ENCODE data around the gene APP.

Gene APP

GRCh38 chr21:26117324-26117971, 53.1 kb downstream of the APP start:
- Histone ChIP-seq H3K27me3 (ENCODE audit: control insufficient read depth in 1 of 2, insufficient read depth in 2 of 2, low read length in 2 of 2) (no peaks in the 10 kb centered on the region), H3K4me3 (ENCODE audit: low read length in 2 of 2) (no peak overlapping the region), H3K9ac (ENCODE audit: low read length in 2 of 2) (no peak overlapping the region), H3K36me3 (ENCODE audit: control insufficient read depth in 2 of 2, insufficient read depth in 2 of 2, low read length in 2 of 2) (no peaks in the 10 kb centered on the region), H3K9me3 (ENCODE audit: control insufficient read depth in 2 of 2, low read length in 2 of 2) (no peaks in the 10 kb centered on the region), H3K27ac (ENCODE audit: low read length) (peak overlapping the region; percentile 4), H3K4me1 (ENCODE audit: control insufficient read depth, insufficient read depth, low read length) (peaks cover 11% of the 10 kb centered on the region)

- H3K4me1 ChIP-seq (ENCODE audit: control insufficient read depth, insufficient read depth, low read length): peaks cover 11% of the 10 kb centered on the region
- H3K27ac ChIP-seq (ENCODE audit: low read length): peak overlapping the region; percentile 42
- no peak overlapping the region for H3K9ac ChIP-seq (ENCODE audit: low read length in 2 of 2)
- H3K27me3 ChIP-seq (ENCODE audit: control insufficient read depth in 1 of 2, insufficient read depth in 2 of 2, low read length in 2 of 2): no peaks in the 10 kb centered on the region
- no peaks in the 10 kb centered on the region for H3K9me3 ChIP-seq (ENCODE audit: control insufficient read depth in 2 of 2, low read length in 2 of 2)
- H3K4me3 ChIP-seq (ENCODE audit: low read length in 2 of 2): no peak overlapping the region
- no peaks in the 10 kb centered on the region for H3K36me3 ChIP-seq (ENCODE audit: control insufficient read depth in 2 of 2, insufficient read depth in 2 of 2, low read length in 2 of 2)
These were observed 54.0 kb downstream of the APP start for GRCh38 chr21:26116456-26117011.

- H3K9me3 ChIP-seq (ENCODE audit: control insufficient read depth in 2 of 2, low read length in 2 of 2): no peaks in the 10 kb centered on the region
- no peaks in the 10 kb centered on the region for H3K27me3 ChIP-seq (ENCODE audit: control insufficient read depth in 1 of 2, insufficient read depth in 2 of 2, low read length in 2 of 2)
- no peak overlapping the region for H3K4me3 ChIP-seq (ENCODE audit: low read length in 2 of 2)
- H3K36me3 ChIP-seq (ENCODE audit: control insufficient read depth in 2 of 2, insufficient read depth in 2 of 2, low read length in 2 of 2): no peaks in the 10 kb centered on the region
- H3K9ac ChIP-seq (ENCODE audit: low read length in 2 of 2): no peak overlapping the region
- H3K4me1 ChIP-seq (ENCODE audit: control insufficient read depth, insufficient read depth, low read length): peaks cover 11% of the 10 kb centered on the region
- no peak overlapping the region for H3K27ac ChIP-seq (ENCODE audit: low read length)
These were observed 54.7 kb downstream of the APP start for GRCh38 chr21:26115899-26116298.

- no peak overlapping the region for H3K9ac ChIP-seq (ENCODE audit: low read length in 2 of 2)
- H3K36me3 ChIP-seq (ENCODE audit: control insufficient read depth in 2 of 2, insufficient read depth in 2 of 2, low read length in 2 of 2): no peaks in the 10 kb centered on the region
- no peaks in the 10 kb centered on the region for H3K9me3 ChIP-seq (ENCODE audit: control insufficient read depth in 2 of 2, low read length in 2 of 2)
- H3K27ac ChIP-seq (ENCODE audit: low read length): no peak overlapping the region
- H3K4me1 ChIP-seq (ENCODE audit: control insufficient read depth, insufficient read depth, low read length): peaks cover 11% of the 10 kb centered on the region
- no peaks in the 10 kb centered on the region for H3K27me3 ChIP-seq (ENCODE audit: control insufficient read depth in 1 of 2, insufficient read depth in 2 of 2, low read length in 2 of 2)
- no peak overlapping the region for H3K4me3 ChIP-seq (ENCODE audit: low read length in 2 of 2)
These were observed 55.3 kb downstream of the APP start for GRCh38 chr21:26115305-26115704.

GRCh38 chr21:26112975-26113374, 57.6 kb downstream of the APP start:
- no peak overlapping the region for H3K4me3 ChIP-seq (ENCODE audit: low read length in 2 of 2)
- H3K4me1 ChIP-seq (ENCODE audit: control insufficient read depth, insufficient read depth, low read length): peaks cover 11% of the 10 kb centered on the region
- no peaks in the 10 kb centered on the region for H3K27me3 ChIP-seq (ENCODE audit: control insufficient read depth in 1 of 2, insufficient read depth in 2 of 2, low read length in 2 of 2)
- peak overlapping the region; percentile 4 for H3K27ac ChIP-seq (ENCODE audit: low read length)
- H3K9ac ChIP-seq (ENCODE audit: low read length in 2 of 2): no peak overlapping the region
- peaks cover 0 to 2% of the 10 kb centered on the region in 2 donors for H3K36me3 ChIP-seq (ENCODE audit: control insufficient read depth in 2 of 2, insufficient read depth in 2 of 2, low read length in 2 of 2)
- H3K9me3 ChIP-seq (ENCODE audit: control insufficient read depth in 2 of 2, low read length in 2 of 2): no peaks in the 10 kb centered on the region

GRCh38 chr21:26112127-26112742, 58.3 kb downstream of the APP start:
- H3K9ac ChIP-seq (ENCODE audit: low read length in 2 of 2): no peak overlapping the region
- no peak overlapping the region for H3K4me3 ChIP-seq (ENCODE audit: low read length in 2 of 2)
- H3K36me3 ChIP-seq (ENCODE audit: control insufficient read depth in 2 of 2, insufficient read depth in 2 of 2, low read length in 2 of 2): peaks cover 0 to 2% of the 10 kb centered on the region in 2 donors
- peaks cover 10% of the 10 kb centered on the region for H3K4me1 ChIP-seq (ENCODE audit: control insufficient read depth, insufficient read depth, low read length)
- no peaks in the 10 kb centered on the region for H3K9me3 ChIP-seq (ENCODE audit: control insufficient read depth in 2 of 2, low read length in 2 of 2)
- no peaks in the 10 kb centered on the region for H3K27me3 ChIP-seq (ENCODE audit: control insufficient read depth in 1 of 2, insufficient read depth in 2 of 2, low read length in 2 of 2)
- peak overlapping the region; percentile 4 for H3K27ac ChIP-seq (ENCODE audit: low read length)

GRCh38 chr21:26110715-26111114, 59.9 kb downstream of the APP start:
- Histone ChIP-seq H3K27ac (ENCODE audit: low read length) (no peak overlapping the region), H3K4me3 (ENCODE audit: low read length in 2 of 2) (no peak overlapping the region), H3K4me1 (ENCODE audit: control insufficient read depth, insufficient read depth, low read length) (peaks cover 9% of the 10 kb centered on the region), H3K9ac (ENCODE audit: low read length in 2 of 2) (no peak overlapping the region), H3K36me3 (ENCODE audit: control insufficient read depth in 2 of 2, insufficient read depth in 2 of 2, low read length in 2 of 2) (peaks cover 0 to 3% of the 10 kb centered on the region in 2 donors), H3K27me3 (ENCODE audit: control insufficient read depth in 1 of 2, insufficient read depth in 2 of 2, low read length in 2 of 2) (no peaks in the 10 kb centered on the region), H3K9me3 (ENCODE audit: control insufficient read depth in 2 of 2, low read length in 2 of 2) (no peaks in the 10 kb centered on the region)

GRCh38 chr21:26107429-26107828, 63.1 kb downstream of the APP start:
- Histone ChIP-seq H3K27me3 (ENCODE audit: control insufficient read depth in 1 of 2, insufficient read depth in 2 of 2, low read length in 2 of 2) (no peaks in the 10 kb centered on the region), H3K4me3 (ENCODE audit: low read length in 2 of 2) (no peak overlapping the region), H3K4me1 (ENCODE audit: control insufficient read depth, insufficient read depth, low read length) (peaks cover under 1% of the 10 kb centered on the region), H3K27ac (ENCODE audit: low read length) (no peak overlapping the region), H3K9ac (ENCODE audit: low read length in 2 of 2) (no peak overlapping the region), H3K9me3 (ENCODE audit: control insufficient read depth in 2 of 2, low read length in 2 of 2) (no peaks in the 10 kb centered on the region), H3K36me3 (ENCODE audit: control insufficient read depth in 2 of 2, insufficient read depth in 2 of 2, low read length in 2 of 2) (peaks cover 0 to 9% of the 10 kb centered on the region in 2 donors)

GRCh38 chr21:26106562-26106961, 64.0 kb downstream of the APP start:
- Histone ChIP-seq H3K9me3 (ENCODE audit: control insufficient read depth in 2 of 2, low read length in 2 of 2) (no peaks in the 10 kb centered on the region), H3K27me3 (ENCODE audit: control insufficient read depth in 1 of 2, insufficient read depth in 2 of 2, low read length in 2 of 2) (no peaks in the 10 kb centered on the region), H3K9ac (ENCODE audit: low read length in 2 of 2) (no peak overlapping the region), H3K36me3 (ENCODE audit: control insufficient read depth in 2 of 2, insufficient read depth in 2 of 2, low read length in 2 of 2) (peaks cover 0 to 9% of the 10 kb centered on the region in 2 donors), H3K4me1 (ENCODE audit: control insufficient read depth, insufficient read depth, low read length) (no peaks in the 10 kb centered on the region), H3K4me3 (ENCODE audit: low read length in 2 of 2) (no peak overlapping the region), H3K27ac (ENCODE audit: low read length) (no peak overlapping the region)

GRCh38 chr21:26105819-26106218, 64.8 kb downstream of the APP start:
- H3K27me3 ChIP-seq (ENCODE audit: control insufficient read depth in 1 of 2, insufficient read depth in 2 of 2, low read length in 2 of 2): no peaks in the 10 kb centered on the region
- no peaks in the 10 kb centered on the region for H3K4me1 ChIP-seq (ENCODE audit: control insufficient read depth, insufficient read depth, low read length)
- H3K9me3 ChIP-seq (ENCODE audit: control insufficient read depth in 2 of 2, low read length in 2 of 2): no peaks in the 10 kb centered on the region
- H3K36me3 ChIP-seq (ENCODE audit: control insufficient read depth in 2 of 2, insufficient read depth in 2 of 2, low read length in 2 of 2): peaks cover 0 to 9% of the 10 kb centered on the region in 2 donors
- no peak overlapping the region for H3K9ac ChIP-seq (ENCODE audit: low read length in 2 of 2)
- H3K27ac ChIP-seq (ENCODE audit: low read length): no peak overlapping the region
- H3K4me3 ChIP-seq (ENCODE audit: low read length in 2 of 2): no peak overlapping the region

GRCh38 chr21:26100573-26100972, 70.0 kb downstream of the APP start:
- H3K4me3 ChIP-seq (ENCODE audit: low read length in 2 of 2): no peak overlapping the region
- no peak overlapping the region for H3K27ac ChIP-seq (ENCODE audit: low read length)
- H3K4me1 ChIP-seq (ENCODE audit: control insufficient read depth, insufficient read depth, low read length): no peaks in the 10 kb centered on the region

More at GRCh38 chr21:26100573-26100972, 70.0 kb downstream of the APP start:
- Histone ChIP-seq H3K27me3 (ENCODE audit: control insufficient read depth in 1 of 2, insufficient read depth in 2 of 2, low read length in 2 of 2) (no peaks in the 10 kb centered on the region), H3K36me3 (ENCODE audit: control insufficient read depth in 2 of 2, insufficient read depth in 2 of 2, low read length in 2 of 2) (peaks cover 0 to 5% of the 10 kb centered on the region in 2 donors), H3K9me3 (ENCODE audit: control insufficient read depth in 2 of 2, low read length in 2 of 2) (no peaks in the 10 kb centered on the region), H3K9ac (ENCODE audit: low read length in 2 of 2) (no peak overlapping the region)
